ENCODE data around the gene PLIN5. TPM values are rescaled to one million over a fixed set of nuclear protein-coding genes. Genes with fewer than 3 reads are reported as not detected.
"Not testable (repeated sequence)": the region's sequence is repeated elsewhere in the genome, so short reads cannot be mapped to it uniquely, and the experiment has no call there.

Gene PLIN5
- total RNA-seq, 1 experiment from 2014 or later = not detected

DNA sequence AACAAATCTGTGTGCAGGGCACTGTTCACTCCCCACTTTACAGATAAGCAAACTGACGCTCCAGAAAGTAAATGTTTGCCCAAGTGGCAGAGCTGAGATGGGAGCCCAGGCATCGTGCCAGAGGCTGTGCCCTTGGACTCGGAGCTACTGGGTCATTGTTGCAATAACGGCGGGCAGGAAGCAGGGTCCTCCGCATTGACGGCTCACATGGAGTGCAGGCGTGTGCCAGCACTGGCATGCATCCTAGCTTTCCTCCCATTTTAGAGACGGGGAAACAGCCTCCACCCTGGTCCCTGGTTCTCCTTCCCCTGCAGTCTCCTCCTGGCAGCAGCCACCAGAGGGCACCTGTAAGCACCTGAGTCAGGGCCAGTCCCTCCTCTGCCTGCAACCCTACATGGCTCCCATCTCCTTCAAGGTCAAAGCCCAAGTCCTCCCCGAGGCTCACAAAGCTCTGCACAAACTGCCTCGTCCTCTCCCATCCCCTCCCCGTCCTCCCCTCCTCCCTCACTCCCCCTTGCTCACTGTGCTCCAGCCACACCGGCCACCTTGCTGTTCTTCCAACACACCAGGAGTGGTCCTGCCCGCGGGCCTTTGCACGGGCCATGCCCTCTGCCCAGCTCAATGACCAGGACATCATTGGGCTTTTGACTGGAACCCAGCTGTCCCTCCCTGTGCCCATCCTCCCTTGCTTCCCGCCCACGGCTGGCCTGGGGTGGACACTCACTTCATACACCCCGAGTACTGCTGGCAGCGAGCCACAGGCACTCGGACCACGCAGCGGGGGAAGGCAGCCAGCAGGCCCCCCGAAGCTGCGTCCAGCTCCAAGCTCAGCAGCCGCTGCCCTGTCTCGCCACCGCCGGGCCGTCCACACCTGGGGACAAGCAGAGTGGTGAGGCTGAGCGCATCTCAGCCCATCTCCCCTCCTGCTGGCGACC, 12.5 kb upstream of the PLIN5 start:
- peak; percentile 7 for DNase-seq (ENCODE audit: low read depth)

DNA sequence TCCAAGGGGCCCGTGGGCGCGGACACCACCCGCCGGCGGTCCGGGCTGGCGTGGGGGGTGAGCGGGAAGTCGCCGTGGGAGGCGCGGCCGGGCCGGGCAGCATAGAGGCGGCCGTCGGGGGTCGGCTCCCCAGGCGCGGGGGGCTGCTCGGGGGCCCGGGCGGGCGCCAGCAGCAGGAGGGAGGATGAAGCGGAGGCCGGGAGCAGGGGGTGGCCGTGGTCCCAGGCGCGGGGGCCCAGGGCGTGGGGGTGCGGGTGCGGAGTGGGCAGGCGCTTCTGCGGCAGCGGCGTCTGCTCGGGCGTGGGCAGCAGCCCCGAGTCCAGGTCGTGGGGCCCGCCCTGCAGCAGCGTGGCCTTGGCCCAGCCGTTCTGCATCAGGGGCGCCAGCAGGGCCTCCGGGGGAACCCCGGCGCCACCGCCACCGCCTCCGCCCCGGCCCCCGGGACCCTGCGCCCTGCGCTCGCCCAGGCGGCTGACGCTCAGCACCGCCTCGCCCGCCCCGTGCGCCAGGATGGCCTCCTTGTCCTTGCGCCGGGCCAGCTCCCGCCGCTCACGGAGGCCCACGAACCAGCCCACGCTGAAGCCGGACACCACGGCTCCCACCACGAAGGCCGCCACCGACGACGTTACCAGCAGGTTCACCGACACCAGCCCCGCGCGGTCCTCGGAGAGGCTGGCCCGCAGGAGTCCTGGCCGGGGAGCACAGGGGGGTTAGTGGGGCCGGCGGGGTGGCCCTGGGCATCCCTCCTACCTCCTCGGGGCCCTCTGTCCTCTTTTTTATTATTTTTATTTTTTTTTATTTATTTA, 9.0 kb upstream of the PLIN5 start:
- DNase-seq (ENCODE audit: low read depth) = no peak

DNA sequence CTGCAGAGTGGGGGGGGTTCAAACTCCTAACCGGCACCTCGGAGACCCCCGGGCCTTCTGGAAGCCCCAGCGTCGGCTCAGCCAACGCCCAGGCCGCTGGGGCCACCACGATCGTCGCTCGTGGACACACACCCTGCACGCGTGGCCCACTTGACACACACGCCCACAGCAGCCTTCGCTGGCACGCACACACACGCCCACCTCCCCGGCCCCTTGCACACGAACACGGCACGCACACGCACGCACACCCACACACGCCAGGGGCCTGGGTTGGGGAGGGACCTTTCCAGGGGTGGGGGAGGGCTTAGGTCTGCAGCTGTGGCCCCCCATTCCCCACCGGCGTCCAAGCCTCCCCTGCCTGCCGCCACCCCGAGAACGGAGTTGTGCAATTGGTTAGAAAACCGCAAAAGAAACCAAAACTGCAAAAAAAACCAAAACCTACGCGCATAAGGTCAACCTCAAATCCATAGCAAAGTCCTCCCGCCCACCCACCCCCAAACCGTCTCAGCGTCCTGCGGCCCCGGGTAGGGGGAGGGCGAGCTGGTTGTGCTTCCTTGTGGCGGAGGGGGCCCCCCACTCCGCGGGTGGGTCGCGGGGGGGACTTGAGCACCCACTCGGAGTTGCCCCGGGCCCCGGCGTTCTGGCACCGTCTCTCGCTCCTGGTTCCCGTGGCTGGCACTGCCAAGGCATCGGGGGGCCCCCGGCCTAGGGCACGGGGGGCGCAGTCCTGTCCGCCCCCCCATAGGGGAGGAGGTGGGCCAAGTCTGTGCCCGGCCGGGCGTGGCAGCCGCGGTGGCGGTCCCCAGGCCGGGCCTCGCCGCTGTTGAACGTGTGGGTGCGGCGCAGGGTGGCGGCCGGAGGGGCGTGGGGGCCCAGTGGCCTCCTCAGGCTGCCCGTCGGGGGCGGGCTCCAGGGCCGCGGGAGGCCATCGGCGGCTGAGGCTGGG, 8.1 kb upstream of the PLIN5 start:
- DNase-seq (ENCODE audit: low read depth) = no peak

DNA sequence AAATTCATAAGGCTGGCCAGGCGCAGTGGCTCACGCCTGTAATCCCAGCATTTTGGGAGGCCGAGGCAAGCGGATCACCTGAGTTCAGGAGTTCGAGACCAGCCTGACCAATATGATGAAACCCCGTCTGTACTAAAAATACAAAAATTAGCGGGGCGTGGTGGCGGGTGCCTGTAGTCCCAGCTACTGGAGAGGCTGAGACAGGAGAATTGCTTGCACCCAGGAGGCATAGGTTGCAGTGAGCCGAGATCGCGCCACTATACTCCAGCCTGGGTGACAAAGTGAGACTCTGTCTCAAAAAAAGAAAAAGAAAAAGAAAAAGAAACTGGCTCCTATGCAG, 6.8 kb upstream of the PLIN5 start:
- DNase-seq (ENCODE audit: low read depth) = not testable (repeated sequence)

DNA sequence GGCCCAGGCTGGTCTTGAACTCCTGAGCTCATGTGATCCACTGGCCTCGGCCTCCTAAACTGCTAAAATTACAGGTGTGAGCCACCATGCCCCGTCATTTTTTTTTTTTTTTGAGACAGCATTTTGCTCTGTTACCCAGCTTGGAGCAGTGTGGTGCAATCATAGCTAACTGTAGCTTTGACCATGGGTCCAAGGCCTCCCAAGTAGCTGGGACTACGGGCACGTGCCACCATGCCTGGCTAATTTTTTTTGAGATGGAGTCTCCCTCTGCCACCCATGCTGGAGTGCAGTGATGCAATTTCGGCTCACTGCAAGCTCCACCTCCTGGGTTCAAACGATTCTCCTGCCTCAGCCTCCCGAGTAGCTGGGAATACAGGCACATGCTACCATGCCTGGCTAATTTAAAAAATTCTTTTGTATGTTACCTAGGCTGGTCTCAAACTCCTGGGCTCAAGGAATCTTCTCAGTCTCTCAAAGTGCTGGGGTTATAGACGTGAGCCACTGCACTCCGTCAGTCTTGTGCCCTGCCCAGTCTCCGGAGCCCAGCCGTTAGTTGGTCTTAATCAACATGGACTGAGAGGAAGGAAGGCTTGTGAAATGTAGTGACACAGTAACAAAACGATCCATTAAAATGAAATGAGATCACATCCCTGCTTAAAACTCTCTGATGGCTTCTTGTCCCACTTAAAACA, 6.2 kb upstream of the PLIN5 start:
- DNase-seq (ENCODE audit: low read depth) = no peak

DNA sequence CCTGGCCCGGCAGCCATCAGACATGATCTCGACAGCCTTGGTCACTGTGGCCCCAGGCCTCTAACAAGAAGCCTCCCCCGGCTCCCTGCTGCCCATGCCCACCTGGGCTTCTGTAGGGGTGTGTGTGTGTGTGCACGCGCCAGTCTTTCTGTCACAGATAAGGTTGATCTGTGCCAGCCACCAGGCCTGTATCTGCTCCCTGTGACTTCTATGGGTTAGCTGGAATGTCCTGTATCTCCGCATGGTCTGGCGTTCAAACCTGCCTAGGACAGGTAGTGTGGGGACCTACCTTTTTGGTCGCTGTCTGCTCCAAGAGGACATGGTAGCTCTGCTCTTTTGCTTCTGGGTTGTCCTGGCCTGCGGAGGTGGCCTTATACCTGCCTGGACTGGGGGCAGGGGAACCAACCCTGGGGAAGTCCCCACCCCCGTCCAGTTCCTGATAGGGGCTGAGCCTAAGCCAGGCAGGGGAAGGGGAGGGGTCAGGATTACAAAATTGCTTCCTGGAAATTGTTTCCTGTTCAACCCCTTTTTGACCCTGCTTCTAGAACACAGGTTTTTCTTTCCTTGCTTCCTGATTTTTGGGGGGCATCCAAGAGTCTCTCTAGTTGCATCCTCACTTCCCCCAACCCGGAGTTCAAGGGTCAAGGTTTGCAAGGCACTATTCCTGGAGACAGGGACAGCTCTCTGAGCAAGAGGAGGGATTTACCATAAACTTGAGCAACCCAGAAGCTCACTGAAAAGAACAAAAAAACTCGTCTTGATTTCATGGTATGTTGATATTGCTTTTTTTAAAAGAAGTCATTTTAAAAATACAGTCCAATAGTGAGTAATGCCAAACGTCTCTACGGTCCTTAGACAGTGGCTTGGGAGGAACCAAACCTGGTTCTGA, 4.9 kb upstream of the PLIN5 start, which contains the start of gene LRG1:
LRG1 (minus strand) TSS at position 344 of the 889 bp plus-strand sequence; CDS start at position 321, 23 bp downstream.
- DNase-seq (ENCODE audit: low read depth) = no peak

DNA sequence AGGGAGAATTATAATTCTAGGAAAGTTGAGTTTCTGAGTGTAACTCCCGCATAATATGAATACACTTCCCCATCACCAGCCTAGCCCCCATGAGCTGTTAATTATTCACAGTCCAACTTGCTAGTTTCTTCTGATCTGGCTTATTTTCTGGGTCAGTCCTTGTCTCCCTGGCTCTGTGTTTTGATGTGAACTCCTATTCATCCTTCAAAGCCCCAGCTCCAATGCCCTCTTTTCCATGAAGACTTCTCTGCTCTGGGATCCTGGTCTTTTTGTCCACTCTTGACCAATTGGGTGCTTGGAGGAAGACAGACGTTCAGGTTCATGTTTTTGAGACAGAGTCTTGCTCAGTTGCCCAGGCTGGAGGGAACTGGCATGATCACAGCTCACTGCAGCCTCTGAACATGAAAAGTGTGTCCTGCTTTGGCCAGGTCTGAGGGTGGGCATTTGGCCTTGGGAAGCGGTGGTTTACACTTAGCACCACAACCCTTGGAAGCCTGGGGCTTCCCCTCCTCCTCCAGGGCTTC, 4.2 kb upstream of the PLIN5 start:
- DNase-seq (ENCODE audit: low read depth) = no peak

DNA sequence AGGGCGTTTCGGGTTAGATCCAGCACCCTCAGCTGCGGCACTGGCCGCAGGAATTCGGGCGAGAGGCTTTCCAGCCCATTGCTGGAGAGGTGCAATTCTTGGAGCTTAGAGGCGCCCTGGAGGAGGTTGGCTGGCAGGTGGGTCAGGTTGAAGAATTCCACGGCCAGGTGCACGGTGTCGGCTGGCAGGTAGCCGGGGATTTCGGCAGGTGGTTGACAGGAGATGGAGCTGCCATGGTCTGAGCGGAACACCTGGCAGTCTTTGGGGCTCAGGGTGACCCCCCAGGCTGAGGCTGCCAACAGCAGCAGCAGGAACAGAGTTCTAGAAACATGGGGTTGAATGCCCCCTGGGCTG, 3.6 kb upstream of the PLIN5 start:
- DNase-seq (ENCODE audit: low read depth) = no peak

DNA sequence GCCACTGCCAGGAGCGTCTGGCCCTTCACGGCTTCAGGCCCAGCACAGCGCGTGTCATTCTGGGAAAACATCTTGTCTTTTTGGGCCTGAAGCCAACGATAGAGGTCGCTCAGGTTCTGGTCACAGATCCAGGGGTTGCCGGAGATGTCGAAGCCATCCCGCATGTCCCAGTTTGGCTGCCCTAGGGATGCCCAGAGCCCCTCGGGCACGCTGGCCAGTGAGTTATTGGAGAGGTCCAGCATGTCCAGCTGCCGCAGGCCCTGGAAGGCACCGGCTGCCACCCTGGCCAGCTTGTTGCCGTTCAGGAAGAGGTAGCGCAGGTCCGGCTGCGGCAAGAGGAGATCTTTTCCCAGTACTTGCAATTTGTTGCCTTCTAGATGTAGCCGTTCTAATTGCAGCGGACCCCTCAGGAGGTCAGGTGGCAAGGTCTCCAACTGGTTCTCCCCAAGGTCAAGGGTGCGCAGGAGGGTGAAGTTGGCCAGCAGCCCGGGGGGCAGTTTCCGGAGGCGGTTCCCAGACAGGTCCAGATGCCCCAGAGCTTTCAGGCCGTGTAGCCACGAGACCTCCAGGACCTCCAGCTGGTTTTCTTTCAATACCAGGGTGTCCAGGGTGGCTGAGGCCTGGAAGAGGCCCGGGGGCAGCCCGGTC, 3.1 kb upstream of the PLIN5 start:
- DNase-seq (ENCODE audit: low read depth) = no peak

DNA sequence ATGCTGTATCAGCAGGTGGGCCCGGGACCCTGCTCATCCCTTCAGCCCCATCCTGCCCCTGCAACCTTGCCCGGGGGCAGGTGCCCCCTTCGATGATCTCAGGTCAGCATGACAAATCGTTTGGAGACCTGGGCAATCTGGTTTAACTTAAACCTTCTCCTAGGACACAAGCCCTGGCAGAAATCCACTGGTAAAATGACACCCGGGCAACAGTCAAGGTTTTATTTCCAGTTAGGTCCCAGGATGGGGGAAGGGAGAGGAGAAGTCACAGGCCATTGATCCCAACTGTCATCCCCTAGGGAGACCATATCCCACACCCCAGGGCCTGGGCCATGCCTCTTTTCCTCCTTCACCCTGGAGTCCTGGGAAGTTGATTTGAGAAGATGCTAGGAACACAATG, 1.8 kb upstream of the PLIN5 start:
- DNase-seq (ENCODE audit: low read depth) = no peak

DNA sequence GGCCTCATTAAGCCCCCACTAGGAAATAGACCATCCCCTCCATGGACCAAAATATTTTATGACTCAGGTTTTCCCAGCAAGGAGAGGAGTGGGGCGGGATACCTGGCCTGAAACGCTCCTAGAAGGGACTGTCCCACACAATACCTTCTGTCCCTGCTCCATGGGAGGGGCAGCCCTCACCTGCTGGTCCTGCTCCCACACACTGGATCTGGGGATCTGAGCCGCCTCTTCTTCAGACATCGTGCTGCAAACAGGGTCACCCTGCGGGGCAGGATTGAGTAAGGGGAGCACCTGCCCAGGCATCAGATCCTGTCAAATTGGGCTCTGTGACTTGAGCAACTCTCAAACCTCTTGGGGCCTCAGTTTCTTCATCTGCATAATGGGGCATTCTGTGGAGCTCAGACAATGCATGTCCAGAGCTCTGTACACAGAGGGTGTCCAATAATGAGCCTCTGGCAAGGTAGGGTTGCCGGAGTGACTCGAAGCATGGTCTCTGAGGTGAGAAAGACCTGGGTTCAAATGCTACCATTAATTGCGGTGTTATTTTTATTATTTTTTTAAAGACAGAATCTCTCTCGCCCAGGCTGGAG, 1.1 kb downstream of the PLIN5 start:
- no peak for DNase-seq (ENCODE audit: low read depth)

DNA sequence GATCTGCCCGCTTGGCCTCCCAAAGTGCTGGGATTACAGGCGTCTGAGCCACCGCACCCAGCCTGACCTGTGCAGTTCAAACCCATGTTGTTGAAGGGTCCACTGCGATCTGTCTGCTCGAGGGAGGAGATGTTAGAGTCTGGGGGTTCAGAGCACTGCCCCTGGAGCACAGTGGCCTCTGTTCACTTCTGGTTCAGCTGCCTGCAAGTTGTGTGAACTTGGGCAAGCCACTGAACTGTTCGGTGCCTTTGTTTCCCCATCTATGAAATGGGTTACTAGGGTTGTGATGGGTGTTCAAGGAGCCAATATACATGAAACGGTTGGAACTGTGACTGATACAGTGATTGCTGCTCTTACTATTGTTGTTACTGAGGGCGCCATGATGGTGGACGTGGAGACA, 1.7 kb downstream of the PLIN5 start:
- DNase-seq (ENCODE audit: low read depth) = no peak

DNA sequence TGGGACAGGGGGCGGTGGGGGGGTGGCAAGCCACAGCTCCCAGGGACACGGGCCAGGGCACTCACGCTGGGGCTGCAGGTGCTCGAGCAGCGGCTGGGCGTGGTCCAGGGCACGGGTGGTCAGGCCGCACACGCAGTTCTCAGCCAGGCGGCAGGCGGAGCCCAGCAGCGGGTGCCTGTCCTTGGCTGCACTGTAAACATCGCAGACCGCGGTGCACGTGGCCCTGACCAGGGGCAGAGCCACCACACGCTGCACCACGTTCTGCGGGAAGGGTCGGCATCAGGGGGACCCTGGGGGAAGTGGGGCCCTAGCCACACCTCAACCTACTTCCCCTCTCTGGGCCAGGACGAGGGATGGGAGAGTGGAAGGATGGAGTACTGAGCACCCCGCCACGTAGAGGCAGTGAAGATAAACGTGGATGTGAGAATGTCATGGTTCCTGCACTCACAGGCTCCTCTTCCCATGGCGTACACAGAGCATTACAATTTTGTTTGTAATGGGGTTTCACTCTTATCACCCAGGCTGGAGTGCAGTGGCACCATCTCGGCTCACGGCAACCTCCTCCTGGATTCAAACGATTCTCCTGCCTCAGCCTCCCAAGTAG, 3.4 kb downstream of the PLIN5 start:
- DNase-seq (ENCODE audit: low read depth) = no peak

DNA sequence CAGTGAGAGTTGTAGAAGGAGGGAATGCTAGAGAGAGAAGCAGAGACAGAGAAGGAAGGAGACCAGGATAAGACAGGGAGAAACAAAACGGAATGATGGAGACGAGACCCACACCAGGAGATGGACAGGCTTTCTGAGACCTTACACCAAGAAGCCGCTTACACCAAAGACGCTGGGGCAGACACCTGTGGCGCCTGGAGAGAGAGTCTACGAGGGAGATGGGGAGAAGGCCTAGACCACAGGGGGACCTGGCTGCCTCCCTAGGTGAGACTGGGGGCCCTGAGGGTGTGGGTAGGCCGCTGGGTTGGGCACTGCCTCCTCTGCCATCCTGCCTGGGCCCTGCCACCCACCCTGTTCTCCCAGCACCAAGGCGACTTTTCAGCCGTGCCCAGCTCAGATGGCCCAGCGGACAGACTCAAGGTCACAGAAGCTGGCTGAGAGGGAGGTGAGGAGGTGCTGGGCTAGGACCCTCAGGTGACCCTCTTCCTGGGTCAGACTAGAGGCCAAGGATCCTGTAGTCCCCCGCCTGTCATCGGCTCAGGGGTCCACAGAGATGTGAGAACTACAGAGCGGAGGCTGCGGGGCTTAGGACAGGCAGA, 5.0 kb downstream of the PLIN5 start:
- DNase-seq (ENCODE audit: low read depth) = no peak

DNA sequence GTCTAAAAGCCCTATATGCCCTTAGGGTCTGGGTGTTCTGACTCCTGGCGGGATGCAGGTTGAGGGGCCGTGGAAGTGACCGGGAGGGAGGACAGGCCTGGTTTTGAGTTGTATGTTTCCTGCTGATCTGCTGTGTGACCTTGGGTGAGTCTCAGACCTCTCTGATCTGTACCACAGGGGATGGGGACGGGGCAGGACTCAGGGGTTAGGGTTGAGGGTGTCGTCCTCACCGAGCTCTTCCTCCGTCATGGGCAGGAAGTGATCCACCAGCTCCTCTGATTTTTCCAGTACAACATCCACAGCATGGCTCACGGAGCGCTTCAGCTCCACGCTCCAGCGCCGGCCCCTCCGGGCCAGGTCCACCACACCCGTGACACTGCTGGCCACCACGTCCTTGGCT, 6.2 kb downstream of the PLIN5 start:
- no peak for DNase-seq (ENCODE audit: low read depth)

DNA sequence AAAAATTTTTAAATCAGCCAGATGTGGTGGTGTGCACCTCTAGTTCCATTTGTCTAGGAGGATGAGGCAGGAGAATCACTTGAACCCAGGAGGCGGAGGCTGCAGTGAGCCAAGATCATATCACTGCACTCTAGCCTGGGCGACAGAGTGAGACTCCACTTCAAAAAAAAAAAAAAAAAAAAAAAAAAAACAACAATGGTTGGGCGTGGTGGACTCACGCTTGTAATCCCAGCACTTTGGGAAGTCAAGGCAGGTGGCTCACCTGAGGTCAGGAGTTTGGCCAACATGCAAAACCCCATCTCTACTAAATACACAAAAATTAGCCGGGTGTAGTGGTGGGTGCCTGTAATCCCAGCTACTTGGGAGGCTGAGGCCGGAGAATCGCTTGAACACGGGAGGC, 7.6 kb downstream of the PLIN5 start:
- DNase-seq (ENCODE audit: low read depth) = not testable (repeated sequence)

DNA sequence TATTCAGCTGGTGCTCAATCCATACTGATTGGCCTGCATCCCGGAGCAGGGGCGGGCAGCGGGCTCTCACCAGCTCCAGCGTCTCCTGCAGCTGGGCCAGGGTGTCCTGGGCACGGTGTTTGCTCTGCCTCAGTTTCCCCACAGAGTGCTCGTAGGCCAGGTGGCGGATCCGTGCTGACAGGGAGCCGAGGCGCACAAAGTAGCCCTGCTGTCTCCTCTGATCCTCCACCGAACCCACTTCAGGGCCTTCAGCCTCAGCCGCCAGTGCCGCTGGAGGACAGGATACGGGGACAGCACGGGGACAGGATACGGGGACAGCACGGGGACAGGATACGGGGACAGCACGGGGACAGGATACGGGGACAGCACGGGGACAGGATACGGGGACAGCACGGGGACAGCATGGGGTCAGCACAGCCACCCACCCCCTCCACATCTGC, 9.4 kb downstream of the PLIN5 start:
- no peak for DNase-seq (ENCODE audit: low read depth)
